Measurements from ENCODE around the gene SMIM24.
"Not testable (repeated sequence)": the region's sequence is repeated elsewhere in the genome, so short reads cannot be mapped to it uniquely, and the experiment has no call there.

SMIM24 gene

GRCh38 chr19:3440082-3440481, 40.2 kb downstream of the SMIM24 start:
- FAIRE-seq, result no peak
- TF ChIP-seq, protein P1, sequence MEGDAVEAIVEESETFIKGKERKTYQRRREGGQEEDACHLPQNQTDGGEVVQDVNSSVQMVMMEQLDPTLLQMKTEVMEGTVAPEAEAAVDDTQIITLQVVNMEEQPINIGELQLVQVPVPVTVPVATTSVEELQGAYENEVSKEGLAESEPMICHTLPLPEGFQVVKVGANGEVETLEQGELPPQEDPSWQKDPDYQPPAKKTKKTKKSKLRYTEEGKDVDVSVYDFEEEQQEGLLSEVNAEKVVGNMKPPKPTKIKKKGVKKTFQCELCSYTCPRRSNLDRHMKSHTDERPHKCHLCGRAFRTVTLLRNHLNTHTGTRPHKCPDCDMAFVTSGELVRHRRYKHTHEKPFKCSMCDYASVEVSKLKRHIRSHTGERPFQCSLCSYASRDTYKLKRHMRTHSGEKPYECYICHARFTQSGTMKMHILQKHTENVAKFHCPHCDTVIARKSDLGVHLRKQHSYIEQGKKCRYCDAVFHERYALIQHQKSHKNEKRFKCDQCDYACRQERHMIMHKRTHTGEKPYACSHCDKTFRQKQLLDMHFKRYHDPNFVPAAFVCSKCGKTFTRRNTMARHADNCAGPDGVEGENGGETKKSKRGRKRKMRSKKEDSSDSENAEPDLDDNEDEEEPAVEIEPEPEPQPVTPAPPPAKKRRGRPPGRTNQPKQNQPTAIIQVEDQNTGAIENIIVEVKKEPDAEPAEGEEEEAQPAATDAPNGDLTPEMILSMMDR (IDR thresholded peaks at IDR 0.05; ENCODE audit: insufficient read depth, missing control alignments), result peak; percentile 48
- DNase-seq (ENCODE audit: insufficient read length, low spot score), result peak; percentile 55

GRCh38 chr19:3434630-3435553, 45.4 kb downstream of the SMIM24 start:
- peak; percentile 95 for DNase-seq (ENCODE audit: insufficient read length, low spot score)
- no peak for FAIRE-seq
- TF ChIP-seq, protein P1 (IDR thresholded peaks at IDR 0.05; ENCODE audit: insufficient read depth, missing control alignments), result no peak

- TF ChIP-seq, protein P1 (IDR thresholded peaks at IDR 0.05; ENCODE audit: insufficient read depth, missing control alignments), result no peak
- no peak for FAIRE-seq
- DNase-seq (ENCODE audit: insufficient read length, low spot score), result no peak
These were observed 46.4 kb downstream of the SMIM24 start for GRCh38 chr19:3433805-3434540.

DNA sequence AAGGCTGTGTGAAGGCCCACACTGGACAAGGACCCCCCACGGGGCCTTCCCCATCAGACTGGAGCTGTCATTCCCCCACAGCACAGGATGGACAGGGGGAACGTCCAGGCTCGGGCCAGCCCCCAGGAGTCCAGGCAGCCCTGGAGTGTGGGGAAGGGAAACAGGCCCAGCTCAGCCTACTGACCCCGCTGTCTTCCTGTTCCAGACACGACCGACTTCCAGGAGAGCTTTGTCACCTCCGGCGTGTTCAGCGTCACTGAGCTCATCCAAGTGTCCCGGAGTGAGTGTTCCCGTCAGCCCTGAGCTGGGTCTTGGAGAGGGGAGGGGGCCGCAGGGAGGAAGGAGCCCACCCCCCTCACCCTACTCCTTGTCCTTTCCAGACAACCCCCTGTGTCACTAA, 47.0 kb downstream of the SMIM24 start:
- FAIRE-seq, result no peak
- TF ChIP-seq, protein P1 (IDR thresholded peaks at IDR 0.05; ENCODE audit: insufficient read depth, missing control alignments), result no peak
- no peak for DNase-seq (ENCODE audit: insufficient read length, low spot score)

DNA sequence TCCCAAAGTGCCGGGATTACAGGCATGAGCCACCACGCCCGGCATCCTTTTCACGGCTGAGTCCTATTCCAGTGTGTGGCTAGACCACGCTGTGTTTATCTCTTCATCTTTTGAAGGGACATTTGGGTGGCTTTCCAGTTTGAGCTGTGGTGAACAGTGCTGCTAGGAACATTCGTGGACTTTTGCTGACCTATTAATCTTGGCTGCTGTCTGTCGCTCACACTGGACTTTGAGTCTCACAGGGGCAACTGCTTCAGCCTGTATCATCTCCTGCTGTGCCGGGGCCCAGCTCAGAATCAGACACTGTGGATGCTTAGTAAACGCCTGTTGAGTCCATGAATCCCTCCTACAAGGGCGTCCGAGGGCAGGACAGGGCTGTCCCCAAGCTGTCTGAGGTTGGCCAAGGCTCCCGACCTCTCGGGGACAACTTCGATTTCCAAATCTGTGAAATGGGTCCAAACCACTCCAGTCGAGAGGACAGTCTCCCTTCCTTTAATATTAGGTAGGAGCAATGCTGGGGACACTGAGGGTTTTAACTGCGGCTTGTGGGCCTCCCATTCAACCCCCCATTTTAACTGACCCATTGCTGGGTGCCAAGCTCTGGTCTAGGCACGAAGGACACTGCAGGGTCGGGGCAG, 48.4 kb downstream of the SMIM24 start:
- no peak for DNase-seq (ENCODE audit: insufficient read length, low spot score)
- TF ChIP-seq, protein P1 (IDR thresholded peaks at IDR 0.05; ENCODE audit: insufficient read depth, missing control alignments), result no peak
- FAIRE-seq, result no peak

GRCh38 chr19:3430366-3430680, 50.0 kb downstream of the SMIM24 start:
- FAIRE-seq; DNase-seq (ENCODE audit: insufficient read length, low spot score): not testable (repeated sequence)

GRCh38 chr19:3426433-3426832, 53.9 kb downstream of the SMIM24 start:
- FAIRE-seq (no peak), DNase-seq (ENCODE audit: insufficient read length, low spot score) (no peak)
- TF ChIP-seq, protein P1 (IDR thresholded peaks at IDR 0.05; ENCODE audit: insufficient read depth, missing control alignments), result no peak

All from D721Med (cell line).